GM06990 (cell line): Measurements from ENCODE around the gene STAB1.

Source experiments
- DNase-seq: peaks from one replicate; pipeline ENCODE4 v3.0.0-alpha.2; 2011; ENCODE audit not compliant: insufficient read length; ENCODE audit errors: extremely low read depth
- H3K27me3 ChIP-seq: replicated peaks from 2 replicates; pipeline ENCODE4 v1.6.0; 2011; ENCODE audit warnings: low read length; ENCODE audit not compliant: control insufficient read depth, insufficient read depth
- H3K36me3 ChIP-seq: 2 replicates; pipeline ENCODE4 v1.5.1; 2011; ENCODE audit warnings: low read length; ENCODE audit not compliant: control insufficient read depth, insufficient read depth
- H3K4me3 ChIP-seq: replicated peaks from 2 replicates; pipeline ENCODE4 v1.5.1; 2011; ENCODE audit warnings: low read depth, mild to moderate bottlenecking, control low read depth, low read length
- TF ChIP-seq, protein P1 (sequence below): IDR thresholded peaks from 2 replicates; pipeline ENCODE4 v1.5.1; 2011; ENCODE audit warnings: low read length, control low read depth, mild to moderate bottlenecking, inconsistent platforms; ENCODE audit not compliant: insufficient read depth, poor library complexity, severe bottlenecking

The STAB1 gene

DNA sequence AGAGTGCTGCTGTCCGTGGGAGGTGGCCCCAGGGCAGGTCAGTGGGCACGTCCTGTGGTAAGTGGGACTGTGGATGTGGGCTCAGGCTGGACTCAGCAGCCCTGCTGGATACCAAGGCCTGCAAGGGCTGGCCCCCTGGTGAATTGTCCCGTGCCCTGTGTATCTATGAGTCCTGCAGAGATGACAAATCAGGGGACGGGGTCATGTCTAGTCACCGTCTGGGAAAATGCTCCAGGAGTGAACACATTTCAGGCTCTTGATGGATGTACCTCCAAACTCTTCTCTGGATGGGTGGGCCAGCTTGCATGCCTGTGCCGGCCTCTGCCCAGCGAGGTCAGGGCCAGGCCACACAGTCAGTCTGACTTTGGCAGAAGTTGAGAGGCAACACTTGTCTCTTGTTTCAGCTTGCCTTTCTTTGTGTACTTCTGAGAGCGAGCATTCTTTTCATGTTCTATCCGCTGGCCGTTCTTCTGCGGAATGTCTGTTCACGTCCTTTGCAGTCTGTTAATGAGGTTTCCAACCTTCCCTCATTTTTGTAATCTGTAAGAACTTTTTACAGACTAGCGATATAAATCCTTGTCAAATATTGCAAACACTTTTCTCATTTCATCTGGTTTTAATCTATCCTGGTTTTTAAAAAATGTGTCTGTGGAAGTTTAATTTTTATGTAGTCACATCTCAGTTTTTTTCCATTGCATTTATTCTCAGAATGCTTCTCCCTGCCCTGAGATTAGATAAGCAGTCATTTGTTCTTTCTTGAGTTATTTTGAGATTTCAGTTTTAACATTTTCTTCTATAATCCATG, 11.4 kb upstream of the STAB1 start:
- TF ChIP-seq, protein P1, sequence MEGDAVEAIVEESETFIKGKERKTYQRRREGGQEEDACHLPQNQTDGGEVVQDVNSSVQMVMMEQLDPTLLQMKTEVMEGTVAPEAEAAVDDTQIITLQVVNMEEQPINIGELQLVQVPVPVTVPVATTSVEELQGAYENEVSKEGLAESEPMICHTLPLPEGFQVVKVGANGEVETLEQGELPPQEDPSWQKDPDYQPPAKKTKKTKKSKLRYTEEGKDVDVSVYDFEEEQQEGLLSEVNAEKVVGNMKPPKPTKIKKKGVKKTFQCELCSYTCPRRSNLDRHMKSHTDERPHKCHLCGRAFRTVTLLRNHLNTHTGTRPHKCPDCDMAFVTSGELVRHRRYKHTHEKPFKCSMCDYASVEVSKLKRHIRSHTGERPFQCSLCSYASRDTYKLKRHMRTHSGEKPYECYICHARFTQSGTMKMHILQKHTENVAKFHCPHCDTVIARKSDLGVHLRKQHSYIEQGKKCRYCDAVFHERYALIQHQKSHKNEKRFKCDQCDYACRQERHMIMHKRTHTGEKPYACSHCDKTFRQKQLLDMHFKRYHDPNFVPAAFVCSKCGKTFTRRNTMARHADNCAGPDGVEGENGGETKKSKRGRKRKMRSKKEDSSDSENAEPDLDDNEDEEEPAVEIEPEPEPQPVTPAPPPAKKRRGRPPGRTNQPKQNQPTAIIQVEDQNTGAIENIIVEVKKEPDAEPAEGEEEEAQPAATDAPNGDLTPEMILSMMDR = no peak
- Histone ChIP-seq H3K4me3 (no peak overlapping the region), H3K36me3 (peaks cover 39% of the 10 kb centered on the region), H3K27me3 (no peaks in the 10 kb centered on the region)
- DNase-seq = no peak

- TF ChIP-seq, protein P1 = no peak
- Histone ChIP-seq H3K4me3 (no peak overlapping the region), H3K27me3 (no peaks in the 10 kb centered on the region), H3K36me3 (peaks cover 44% of the 10 kb centered on the region)
- no peak for DNase-seq
Measured at GRCh38 chr3:52484680-52485461, 10.3 kb upstream of the STAB1 start.

- Histone ChIP-seq H3K4me3 (no peak overlapping the region), H3K27me3 (no peaks in the 10 kb centered on the region), H3K36me3 (peaks cover 45% of the 10 kb centered on the region)
- TF ChIP-seq, protein P1 = no peak
- DNase-seq = no peak
Measured at GRCh38 chr3:52487050-52487787, 7.9 kb upstream of the STAB1 start.

GRCh38 chr3:52487788-52488691, 7.1 kb upstream of the STAB1 start:
- no peak overlapping the region for H3K4me3 ChIP-seq
- TF ChIP-seq, protein P1 = no peak
- peaks cover 48% of the 10 kb centered on the region for H3K36me3 ChIP-seq
- no peaks in the 10 kb centered on the region for H3K27me3 ChIP-seq
- DNase-seq = no peak

- Histone ChIP-seq H3K4me3 (no peak overlapping the region), H3K27me3 (no peaks in the 10 kb centered on the region), H3K36me3 (peaks cover 47% of the 10 kb centered on the region)
- TF ChIP-seq, protein P1 = no peak
- no peak for DNase-seq
Measured at GRCh38 chr3:52488746-52489145, 6.4 kb upstream of the STAB1 start.
